Activated B cell treated with CpG ODN at 0.5 μM for 24 hours (primary cell): Measurements from ENCODE around the gene ADAMTSL3. TPM values are rescaled to one million over a fixed set of nuclear protein-coding genes. Genes with fewer than 3 reads are reported as not detected.
A peak's percentile ranks its signal among the peaks of the same experiment; 100 is the strongest.
"Not testable (repeated sequence)": the region's sequence is repeated elsewhere in the genome, so short reads cannot be mapped to it uniquely, and the experiment has no call there.

Source experiments
- ATAC-seq: fragments of 200-7000 bp; cut with Tn5 transposase; one replicate; pipeline ENCODE4 v1.10.0; 2021; ENCODE audit warnings: low read depth, mild to moderate bottlenecking, moderate library complexity
- CTCF ChIA-PET: fragments of 350-600 bp; sonication (Branson Sonifier 250); formaldehyde crosslinking; loops from one replicate; lab custom pipeline; 2021; ENCODE audit warnings: antibody characterized with exemption; lab: Charles Lee
- POLR2A ChIA-PET: fragments of 350-600 bp; sonication (Branson Sonifier 250); formaldehyde crosslinking; loops from one replicate; lab custom pipeline; 2021; ENCODE audit warnings: antibody characterized with exemption; lab: Charles Lee
- DNase-seq: peaks from one replicate; pipeline ENCODE4 v3.0.0; 2022
- H3K27ac Mint-ChIP-seq: one replicate; pipeline ENCODE4 v1.8.0; 2020; ENCODE audit warnings: mixed read lengths
- H3K27me3 Mint-ChIP-seq: one replicate; pipeline ENCODE4 v1.8.0; 2021; ENCODE audit warnings: mixed read lengths
- H3K36me3 Mint-ChIP-seq: one replicate; pipeline ENCODE4 v1.8.0; 2021; ENCODE audit warnings: low read depth, mixed read lengths
- H3K4me1 Mint-ChIP-seq: one replicate; pipeline ENCODE4 v1.8.0; 2021; ENCODE audit warnings: mixed read lengths
- H3K4me3 Mint-ChIP-seq: one replicate; pipeline ENCODE4 v1.8.0; 2020; ENCODE audit warnings: mild to moderate bottlenecking, mixed read lengths
- H3K9me3 Mint-ChIP-seq: one replicate; pipeline ENCODE4 v1.8.0; 2020; ENCODE audit warnings: mixed read lengths
- CTCF ChIP-seq: fragments of 200-600 bp; IDR thresholded peaks from one replicate; pipeline ENCODE4 v1.8.0; 2022; ENCODE audit warnings: antibody characterized with exemption, mild to moderate bottlenecking
- intact Hi-C: fragments of 100-400 bp; cut with micrococcal nuclease; formaldehyde crosslinking; loops from one replicate; pipeline ENCODE4 v1.15.1; 2024
- total RNA-seq: library from RNA; stranded (reverse); gene quantifications from 2 replicates; pipeline ENCODE4 v1.2.3, GENCODE V29; 2022

ADAMTSL3 gene
- total RNA-seq, 1 donor from 2014 or later = not detected

DNA sequence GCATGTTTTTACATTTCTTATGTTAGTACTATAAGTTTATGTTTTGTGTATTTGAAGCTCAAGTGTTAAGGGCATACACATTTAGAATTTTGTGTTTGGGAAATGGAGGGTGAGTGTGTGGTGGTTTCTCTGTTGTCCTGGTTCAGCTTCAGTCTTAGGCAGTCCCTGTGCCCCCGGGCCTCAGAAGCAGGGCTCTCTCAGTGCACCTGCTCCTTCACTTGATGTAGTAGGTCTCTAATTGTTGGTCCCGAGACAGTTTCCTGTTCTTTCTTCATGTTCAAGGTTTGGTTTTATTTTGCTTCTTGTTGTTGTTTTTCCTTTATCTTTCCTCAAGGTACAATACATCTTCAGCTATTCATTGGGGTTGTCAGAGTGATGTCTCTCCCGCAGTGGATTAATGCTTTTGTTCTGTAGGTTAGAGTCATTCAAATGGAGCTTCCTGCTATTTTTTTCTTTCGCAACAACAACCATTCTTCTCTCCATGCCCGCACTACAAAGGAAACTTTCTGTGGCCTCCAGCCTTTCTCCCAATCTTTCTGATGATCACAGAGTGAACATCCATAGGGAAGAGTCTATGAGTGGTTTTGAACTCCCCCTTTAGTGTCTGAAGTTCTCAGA, 403.9 kb downstream of the ADAMTSL3 start:
- Mint-ChIP-seq H3K27ac (no peak overlapping the region), H3K4me1 (no peaks in the 10 kb centered on the region), H3K27me3 (peaks cover 7% of the 10 kb centered on the region), H3K9me3 (peaks cover 32% of the 10 kb centered on the region), H3K36me3 (no peaks in the 10 kb centered on the region), H3K4me3 (no peak overlapping the region)
- DNase-seq = no peak
- TF ChIP-seq CTCF = no peak
- ChIA-PET CTCF (no interaction called here), POLR2A (no interaction called here)
- intact Hi-C loops = no loop called here
- no peak for ATAC-seq

DNA sequence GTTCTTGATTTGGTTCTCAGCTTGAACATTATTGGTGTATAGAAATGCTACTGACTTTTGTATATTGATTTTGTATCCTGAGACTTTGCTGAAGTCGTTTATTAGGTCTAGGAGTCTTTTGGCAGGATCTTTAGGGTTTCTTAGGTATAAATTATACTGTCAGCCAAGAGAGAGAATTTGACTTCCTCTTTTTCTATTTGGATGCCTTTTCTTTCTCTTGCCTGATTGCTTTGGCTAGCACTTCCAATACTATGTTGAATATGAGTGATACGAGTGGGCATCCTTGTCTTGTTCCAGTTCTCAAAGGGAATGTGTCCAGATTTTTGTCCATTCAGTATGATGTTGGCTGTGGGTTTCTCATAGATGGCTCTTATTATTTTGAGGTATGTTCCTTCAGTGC, 409.8 kb downstream of the ADAMTSL3 start:
- H3K27ac Mint-ChIP-seq, POLR2A ChIA-PET, ATAC-seq, intact Hi-C loops, H3K4me1 Mint-ChIP-seq, H3K27me3 Mint-ChIP-seq, H3K4me3 Mint-ChIP-seq, CTCF ChIA-PET, DNase-seq, H3K36me3 Mint-ChIP-seq: not testable (repeated sequence)
- peaks cover 30% of the 10 kb centered on the region for H3K9me3 Mint-ChIP-seq

GRCh38 chr15:84068674-84069073, 414.8 kb downstream of the ADAMTSL3 start:
- ATAC-seq, H3K36me3 Mint-ChIP-seq, H3K4me1 Mint-ChIP-seq, DNase-seq, intact Hi-C loops, H3K27ac Mint-ChIP-seq, CTCF ChIA-PET, POLR2A ChIA-PET, H3K4me3 Mint-ChIP-seq: not testable (repeated sequence)
- H3K9me3 Mint-ChIP-seq = peaks cover 11% of the 10 kb centered on the region
- H3K27me3 Mint-ChIP-seq = peaks cover 14% of the 10 kb centered on the region

GRCh38 chr15:84078038-84078437, 424.1 kb downstream of the ADAMTSL3 start:
- peaks cover 52% of the 10 kb centered on the region for H3K27me3 Mint-ChIP-seq
- peaks cover 13% of the 10 kb centered on the region for H3K4me1 Mint-ChIP-seq
- H3K9me3 Mint-ChIP-seq, H3K27ac Mint-ChIP-seq, ATAC-seq, H3K36me3 Mint-ChIP-seq, POLR2A ChIA-PET, DNase-seq, intact Hi-C loops, H3K4me3 Mint-ChIP-seq, CTCF ChIA-PET: not testable (repeated sequence)

DNA sequence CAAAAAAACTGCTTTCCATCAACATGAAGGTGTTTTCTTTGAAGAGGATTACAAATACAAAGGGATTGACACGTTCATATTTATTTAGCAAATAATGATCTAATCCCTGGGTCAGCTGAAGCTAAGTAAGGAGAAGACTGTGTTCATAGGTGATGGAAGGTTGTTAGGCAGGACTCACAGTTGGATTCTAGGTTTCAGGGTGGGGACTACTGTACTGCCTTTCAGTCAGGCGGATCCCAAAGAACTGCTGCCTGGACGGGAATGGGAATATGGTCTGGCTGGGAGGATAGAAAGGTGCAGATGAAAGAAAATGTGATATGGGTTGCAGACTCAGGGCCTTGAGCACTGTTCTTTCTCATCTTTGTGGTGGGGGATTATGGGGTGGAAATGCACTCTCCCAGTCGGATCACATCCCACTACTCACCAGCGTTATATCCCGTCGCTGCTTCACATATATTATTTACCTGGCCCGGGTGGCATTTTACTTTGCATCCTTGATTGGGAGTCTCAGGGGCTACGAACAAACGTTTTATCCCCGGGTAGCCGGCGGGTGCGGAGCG, 425.5 kb downstream of the ADAMTSL3 start:
- Mint-ChIP-seq H3K4me1 (peaks cover 13% of the 10 kb centered on the region), H3K27me3 (peaks cover 55% of the 10 kb centered on the region), H3K4me3 (peak overlapping the region; percentile 74)
- ATAC-seq, H3K27ac Mint-ChIP-seq, intact Hi-C loops, POLR2A ChIA-PET, DNase-seq, H3K36me3 Mint-ChIP-seq, CTCF ChIA-PET, H3K9me3 Mint-ChIP-seq: not testable (repeated sequence)

DNA sequence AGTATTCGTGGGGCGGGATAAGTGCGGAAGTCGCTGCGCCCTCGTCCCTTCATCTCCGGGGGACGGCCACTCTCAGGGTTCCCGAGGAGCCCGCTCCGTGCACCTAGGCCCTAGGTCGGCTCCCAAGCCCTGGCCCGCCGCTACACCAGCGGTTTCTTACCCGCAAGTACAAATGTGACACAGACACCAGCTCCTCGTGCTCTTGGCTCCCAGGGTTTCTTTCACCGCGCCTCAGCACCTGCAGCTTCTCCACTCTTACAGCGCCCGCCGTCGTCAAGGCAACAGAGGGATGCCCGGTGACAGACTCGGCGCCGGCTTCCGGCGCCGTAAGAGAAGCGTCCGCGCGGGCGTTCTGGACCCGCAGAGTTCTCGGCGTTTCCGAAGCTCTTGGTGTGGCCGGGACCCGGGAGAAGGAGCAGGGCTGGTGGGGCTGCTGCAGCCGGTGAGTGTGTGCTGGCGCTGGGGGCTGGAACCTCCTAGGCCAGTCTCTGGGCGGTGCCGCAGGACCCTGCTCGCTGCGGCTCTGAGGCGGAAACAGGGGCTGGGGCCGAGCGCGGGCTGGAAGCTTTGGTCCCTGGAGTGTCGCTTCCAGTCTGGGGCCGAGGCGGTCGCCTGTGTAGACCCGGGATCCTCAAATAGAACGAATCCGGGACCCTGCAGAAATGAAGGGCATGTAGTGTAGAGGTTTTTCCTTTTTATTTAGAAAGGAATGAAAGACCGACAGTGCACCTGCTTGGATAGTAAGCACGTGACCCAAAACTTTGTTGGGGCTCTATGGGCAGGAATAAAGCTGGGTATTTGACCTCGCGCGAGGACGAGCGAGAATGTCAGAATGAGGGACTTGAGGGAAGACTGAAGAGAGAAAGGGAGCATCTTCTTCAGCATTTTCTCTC, 426.2 kb downstream of the ADAMTSL3 start:
- TF ChIP-seq CTCF = no peak
- peaks cover 51% of the 10 kb centered on the region for H3K27me3 Mint-ChIP-seq

GRCh38 chr15:84080778-84081084, 426.8 kb downstream of the ADAMTSL3 start:
- H3K27ac Mint-ChIP-seq, DNase-seq, ATAC-seq, H3K36me3 Mint-ChIP-seq, H3K9me3 Mint-ChIP-seq, CTCF ChIA-PET, intact Hi-C loops, POLR2A ChIA-PET: not testable (repeated sequence)
- peak overlapping the region; percentile 74 for H3K4me3 Mint-ChIP-seq
- peaks cover 13% of the 10 kb centered on the region for H3K4me1 Mint-ChIP-seq
- H3K27me3 Mint-ChIP-seq = peaks cover 51% of the 10 kb centered on the region

More for the DNA sequence above, 426.2 kb downstream of the ADAMTSL3 start:
- CTCF ChIA-PET = no interaction called here
- ATAC-seq = peak; percentile 56
- intact Hi-C loops = no loop called here
- H3K27ac Mint-ChIP-seq = no peak overlapping the region
- no peaks in the 10 kb centered on the region for H3K36me3 Mint-ChIP-seq
- DNase-seq = peak; percentile 18
- POLR2A ChIA-PET = no interaction called here
- peak overlapping the region; percentile 74 for H3K4me3 Mint-ChIP-seq
- peaks cover 8% of the 10 kb centered on the region for H3K9me3 Mint-ChIP-seq
- H3K4me1 Mint-ChIP-seq = peaks cover 13% of the 10 kb centered on the region
